GM21737 (cell line): ENCODE measurements around the gene KRTAP6-1.

Source experiments
- ATAC-seq: cut with Tn5 transposase; IDR thresholded peaks from one replicate; pipeline ENCODE4 v1.9.1; 2021; ENCODE audit warnings: mild to moderate bottlenecking, moderate library complexity; ENCODE audit not compliant: unreplicated experiment

The KRTAP6-1 gene

DNA sequence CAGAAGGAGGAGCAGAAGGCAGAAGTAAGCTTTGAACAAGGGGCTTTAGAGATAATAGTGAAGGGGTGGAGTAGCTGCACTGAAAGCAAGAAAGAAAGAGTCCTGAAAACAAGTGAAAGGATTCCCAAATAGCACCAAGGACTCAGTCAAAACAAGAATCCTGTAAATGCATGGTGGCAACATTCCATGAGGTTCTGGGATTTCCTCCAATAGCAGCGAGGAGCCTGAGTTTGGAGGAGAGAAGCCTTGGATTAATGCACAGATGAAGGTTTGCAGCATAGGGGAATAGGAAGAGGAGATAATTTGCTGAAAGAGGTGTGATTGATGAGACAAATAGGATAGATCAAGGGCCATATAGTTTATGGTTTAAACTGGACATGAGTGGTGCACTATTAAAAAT is 34.4 kb downstream of the KRTAP6-1 start:
- ATAC-seq: no peak

DNA sequence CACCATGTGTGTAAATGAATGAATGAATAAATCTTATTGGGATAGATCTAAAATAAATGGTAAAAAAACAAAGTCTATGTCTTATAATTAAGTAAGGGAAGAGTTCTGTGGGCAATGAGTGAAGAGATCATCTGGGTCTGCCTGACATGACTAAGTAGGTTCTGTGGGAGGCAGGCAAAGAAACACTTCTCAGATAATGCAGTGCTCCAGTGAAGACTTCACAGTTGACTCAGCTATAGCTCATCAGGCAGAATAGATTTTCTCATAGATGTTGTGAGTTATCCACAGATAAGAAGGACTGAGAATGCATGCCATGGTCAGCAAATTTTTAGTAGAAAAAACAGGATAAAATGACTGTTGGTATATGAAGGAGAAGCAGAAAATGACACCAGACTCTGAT is 36.0 kb downstream of the KRTAP6-1 start:
- ATAC-seq: no peak

DNA sequence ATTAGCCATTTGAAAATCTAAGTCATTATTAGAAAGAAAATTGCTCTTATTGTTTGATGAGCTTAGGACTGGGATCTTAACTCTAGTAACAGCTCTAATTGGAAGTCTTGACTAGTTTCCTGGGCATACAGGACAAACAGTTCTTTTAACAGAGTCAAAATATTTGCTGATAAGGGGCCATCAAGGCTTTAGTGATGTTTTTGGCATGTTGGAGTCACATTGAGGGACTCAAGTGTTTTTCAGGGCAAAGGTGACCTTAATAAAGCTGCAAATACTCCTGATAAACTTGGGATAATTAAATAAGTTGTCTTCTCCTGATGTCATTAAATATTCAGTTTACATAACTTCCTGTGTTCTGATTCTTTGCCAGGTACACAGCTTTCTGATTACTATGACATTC is 46.1 kb downstream of the KRTAP6-1 start:
- no peak for ATAC-seq

DNA sequence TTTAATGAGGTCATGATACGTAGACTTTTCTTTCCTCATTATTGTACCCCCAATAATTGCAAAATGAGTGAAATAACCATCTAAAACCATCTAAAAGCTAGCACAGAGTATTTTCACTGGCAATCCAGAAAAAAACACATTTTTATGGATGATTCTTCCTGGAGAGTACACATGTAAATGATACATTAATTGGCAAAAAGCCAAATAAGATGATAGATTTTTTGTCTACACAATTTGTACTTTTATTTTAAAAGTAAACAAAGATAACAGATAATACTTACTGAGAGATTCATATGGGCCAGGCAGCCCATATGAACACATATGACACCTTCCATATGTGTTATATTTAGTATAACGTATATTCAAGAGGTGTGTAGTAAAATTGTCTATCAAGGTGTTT is 50.1 kb downstream of the KRTAP6-1 start:
- no peak for ATAC-seq
